ENCODE results near the gene APBA2. TPM values are rescaled to one million over a fixed set of nuclear protein-coding genes. Genes with fewer than 3 reads are reported as not detected.

The APBA2 gene
- total and polyA plus RNA-seq, 2 of the 4 experiments (the other 2 are of a cell fraction) = 21.7 to 33.0 TPM

DNA sequence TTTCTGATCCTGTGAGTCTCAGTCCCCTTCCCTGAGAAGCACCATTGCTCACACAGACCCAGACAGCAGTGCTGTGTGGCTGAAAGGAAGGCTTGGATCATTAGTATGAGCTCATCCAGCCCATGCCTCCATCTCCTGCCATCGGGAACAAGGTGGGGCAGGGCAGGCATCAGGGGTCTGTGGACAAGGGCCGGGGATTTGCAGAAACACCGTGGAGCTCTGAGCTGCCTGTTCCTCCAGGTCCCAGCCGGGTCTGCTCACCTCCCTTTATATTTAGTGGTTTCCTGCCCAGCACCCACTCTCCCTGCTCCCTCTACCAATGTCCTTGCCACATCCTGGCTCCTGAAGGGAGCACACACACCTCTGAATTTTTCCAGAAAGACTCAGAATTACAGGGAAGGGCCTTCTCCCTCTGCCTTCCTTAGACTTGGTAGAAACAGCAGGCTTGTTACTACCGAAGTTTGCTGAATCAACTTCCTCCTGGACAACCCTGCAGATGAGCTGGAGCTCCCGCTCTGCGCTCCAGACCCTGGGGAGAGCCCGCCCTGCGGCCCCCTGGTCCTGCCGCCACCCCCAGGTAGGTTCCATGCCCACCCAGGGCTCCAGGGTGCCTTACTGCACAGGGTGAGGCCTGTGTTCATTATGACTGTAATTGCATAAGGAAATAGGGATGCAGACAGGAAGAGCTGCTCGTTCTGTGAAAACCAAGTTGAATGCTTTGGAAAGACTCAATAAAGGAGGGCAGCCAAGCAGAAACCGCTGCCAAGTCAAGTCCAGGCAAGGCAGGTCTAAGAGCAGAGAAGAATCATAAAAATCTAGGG, 255.7 kb downstream of the APBA2 start:
- Histone ChIP-seq H2AFZ (replicated peaks; ENCODE audit: low read length, poor library complexity) (peak overlapping the region; percentile 47), H2BK20ac (ENCODE audit: low read depth, low read length) (no peak overlapping the region), H2AK9ac (replicated peaks; ENCODE audit: low read depth, low read length, poor library complexity) (no peak overlapping the region), H4K20me1 (ENCODE audit: insufficient read depth, low read length) (no peaks in the 10 kb centered on the region), H3K18ac (ENCODE audit: low read depth, low read length) (no peak overlapping the region), H4K5ac (ENCODE audit: low read depth, low read length) (no peak overlapping the region), H3K4ac (ENCODE audit: low read depth, low read length) (no peak overlapping the region), H3K4me1 (ENCODE audit: control insufficient read depth, insufficient read depth, low read length) (no peaks in the 10 kb centered on the region), H2BK120ac (ENCODE audit: low read depth, low read length) (no peak overlapping the region), H4K8ac (ENCODE audit: low read depth in 2 of 2, low read length in 2 of 2) (no peak overlapping the region), H3K23ac (ENCODE audit: low read depth, low read length) (no peak overlapping the region), H3K9me1 (ENCODE audit: insufficient read depth, low read length) (no peaks in the 10 kb centered on the region), H2BK15ac (ENCODE audit: low read depth, low read length) (no peak overlapping the region), H2AK5ac (ENCODE audit: low read depth, low read length) (no peak overlapping the region), H4K91ac (ENCODE audit: insufficient read depth, low read depth, low read length) (no peak overlapping the region), H2BK5ac (ENCODE audit: low read depth, low read length, poor library complexity, severe bottlenecking) (no peak overlapping the region), H3K56ac (ENCODE audit: extremely low read depth, insufficient read depth, low read length) (no peak overlapping the region), H3K79me1 (ENCODE audit: low read depth in 1 of 2, low read length in 2 of 2) (no peaks in the 10 kb centered on the region), H3K9ac (ENCODE audit: low read depth, low read length) (no peak overlapping the region), H3K27me3 (ENCODE audit: control insufficient read depth, insufficient read depth, low read length) (peaks cover 13% of the 10 kb centered on the region; the same call in 1 of the 2 replicates), H3K14ac (replicated peaks; ENCODE audit: low read depth, low read length) (no peak overlapping the region), H3K4me2 (ENCODE audit: low read depth, low read length) (no peak overlapping the region), H3K27ac (ENCODE audit: insufficient read depth, low read length) (no peak overlapping the region), H3K9me3 (ENCODE audit: control insufficient read depth, insufficient read depth, low read length) (no peaks in the 10 kb centered on the region), H3K4me3 (ENCODE audit: insufficient read depth, low read depth, low read length) (no peak overlapping the region), H3K36me3 (ENCODE audit: control insufficient read depth, insufficient read depth, low read length) (no peaks in the 10 kb centered on the region)
- no CpG with 5 or more reads among the region's 12 CpGs for WGBS, 2 experiments (ENCODE audit: extremely low coverage in 2 of 2, insufficient read length in 1 of 2)
- dilution Hi-C loops (cut with HindIII; ENCODE audit: low sequenced_read_pairs, unreplicated experiment) (no loop called here), in situ Hi-C loops (cut with MboI; ENCODE audit: low sequenced_read_pairs) (loop anchor here (25.0 kb wide), 1 partner anchor 921 kb away; no protein-coding TSS in a partner anchor), intact Hi-C loops (cut with micrococcal nuclease) (no loop called here)
- BruUV-seq (replicated peaks) = no TSS peak
- DNase-seq (no peak), ATAC-seq (ENCODE audit: low read depth) (no peak)
- CTCF ChIA-PET = no interaction called here
- TF ChIP-seq MAZ (IDR thresholded peaks at IDR 0.05; ENCODE audit: borderline replicate concordance, low read depth, low read length) (no peak), NFE2L2 (IDR thresholded peaks at IDR 0.05; ENCODE audit: low read depth, low read length) (no peak), RCOR1 (IDR thresholded peaks at IDR 0.05; ENCODE audit: insufficient replicate concordance, low read length) (no peak), FOS (IDR thresholded peaks at IDR 0.05; ENCODE audit: low read depth, low read length) (no peak), RFX5 (IDR thresholded peaks at IDR 0.05; ENCODE audit: low read depth, low read length) (no peak)
- POLR2A ChIA-PET (ENCODE audit: unreplicated experiment) = no interaction called here
